ENCODE data around the gene IRGQ. TPM values are rescaled to one million over a fixed set of nuclear protein-coding genes. Genes with fewer than 3 reads are reported as not detected.

The IRGQ gene
- total RNA-seq (10 to 100 TPM; 20.3 to 25.5 TPM), polyA plus RNA-seq (1 to 10 TPM; 4.3 to 7.2 TPM)
- long read RNA-seq, donor 1, transcript IRGQ-202 (1 exons, 3,752 nt) = major isoform, 7 of 7 reads
- long read RNA-seq, donor 1, partial matches to known transcripts = 0 of 7 reads
- long read RNA-seq, donor 1, other reads (novel, unspliced or antisense) = 0 of 7 reads
- long read RNA-seq, donor 2, full-length matches to known transcripts = 5 of 5 reads
- long read RNA-seq, donor 2, partial matches to known transcripts = 0 of 5 reads
- long read RNA-seq, donor 2, other reads (novel, unspliced or antisense) = 0 of 5 reads

- H3K9me3 ChIP-seq (ENCODE audit: control insufficient read depth, low read length) = no peaks in the 10 kb centered on the region
- DNase-seq = peak; percentile 100
- H3K36me3 ChIP-seq (ENCODE audit: control insufficient read depth in 1 of 2, insufficient read depth in 2 of 2, low read length in 1 of 2) = peaks cover 0 to 10% of the 10 kb centered on the region in 2 donors
- peak; percentile 97 for ATAC-seq (ENCODE audit: low FRiP score)
- H3K4me1 ChIP-seq (ENCODE audit: control insufficient read depth in 1 of 2, insufficient read depth in 2 of 2, low read length in 2 of 2) = peaks cover 0 to 5% of the 10 kb centered on the region in 2 donors
- peak within 1 kb of the TSS; percentile 45 to 74 for H3K4me3 ChIP-seq (ENCODE audit: low read length in 2 of 2)
- 0% methylated on average over 58 to 60 of the region's 60 CpGs for WGBS, 2 donors
- intact Hi-C loops (cut with DNase I) = loop anchor here (1.0 to 2.0 kb wide), 2 partner anchors 21 to 63 kb away; partner anchors contain the start of genes PINLYP (in 2 of the 2), XRCC1 (in 2 of the 2) and ZNF575 (in 1 of the 2)
- H3K27ac ChIP-seq (ENCODE audit: low read depth in 1 of 2, low read length in 2 of 2) = peak within 1 kb of the TSS; percentile 15 to 61
- H3K27me3 ChIP-seq (ENCODE audit: control insufficient read depth in 1 of 2, insufficient read depth in 2 of 2, low read length in 1 of 2) = no peaks in the 10 kb centered on the region
Measured at GRCh38 chr19:43595999-43596841, at the start of gene IRGQ, which contains the start of gene ZNF576. Gene IRGQ, minus strand, starts transcription at chr19:43596134. Its CDS starts 796 bp downstream, at chr19:43595338. Gene ZNF576, plus strand, starts transcription at chr19:43596595. Its CDS starts 514 bp downstream, at chr19:43597109.

GRCh38 chr19:43644181-43644580 is 48.2 kb upstream of the IRGQ start:
- WGBS, 2 donors = 84 to 86% methylated on average over 13 of the region's 13 CpGs
- Histone ChIP-seq H3K4me3 (ENCODE audit: low read length in 2 of 2) (no peak overlapping the region), H3K4me1 (ENCODE audit: control insufficient read depth in 1 of 2, insufficient read depth in 2 of 2, low read length in 2 of 2) (no peaks in the 10 kb centered on the region), H3K27ac (ENCODE audit: low read depth in 1 of 2, low read length in 2 of 2) (no peak overlapping the region), H3K9me3 (ENCODE audit: control insufficient read depth, low read length) (peaks cover 2% of the 10 kb centered on the region), H3K27me3 (ENCODE audit: control insufficient read depth in 1 of 2, insufficient read depth in 2 of 2, low read length in 1 of 2) (no peaks in the 10 kb centered on the region), H3K36me3 (ENCODE audit: control insufficient read depth in 1 of 2, insufficient read depth in 2 of 2, low read length in 1 of 2) (peaks cover 0 to 2% of the 10 kb centered on the region in 2 donors)
- intact Hi-C loops (cut with DNase I) = no loop called here
- no peak for ATAC-seq (ENCODE audit: low FRiP score)
- DNase-seq = no peak

GRCh38 chr19:43643326-43643725 is 47.4 kb upstream of the IRGQ start:
- no peaks in the 10 kb centered on the region for H3K27me3 ChIP-seq (ENCODE audit: control insufficient read depth in 1 of 2, insufficient read depth in 2 of 2, low read length in 1 of 2)
- H3K36me3 ChIP-seq (ENCODE audit: control insufficient read depth in 1 of 2, insufficient read depth in 2 of 2, low read length in 1 of 2) = no peaks in the 10 kb centered on the region
- no peak overlapping the region for H3K27ac ChIP-seq (ENCODE audit: low read depth in 1 of 2, low read length in 2 of 2)
- no peak overlapping the region for H3K4me3 ChIP-seq (ENCODE audit: low read length in 2 of 2)
- ATAC-seq (ENCODE audit: low FRiP score) (no peak), DNase-seq (no peak)
- peaks cover 2% of the 10 kb centered on the region for H3K9me3 ChIP-seq (ENCODE audit: control insufficient read depth, low read length)
- WGBS, 2 donors = 61 to 65% methylated on average over 3 of the region's 3 CpGs
- no peaks in the 10 kb centered on the region for H3K4me1 ChIP-seq (ENCODE audit: control insufficient read depth in 1 of 2, insufficient read depth in 2 of 2, low read length in 2 of 2)
- intact Hi-C loops (cut with DNase I) = no loop called here

GRCh38 chr19:43642531-43642930 is 46.6 kb upstream of the IRGQ start:
- no peaks in the 10 kb centered on the region for H3K4me1 ChIP-seq (ENCODE audit: control insufficient read depth in 1 of 2, insufficient read depth in 2 of 2, low read length in 2 of 2)
- WGBS, 2 donors = 54 to 75% methylated on average over 4 of the region's 4 CpGs
- no peak for ATAC-seq (ENCODE audit: low FRiP score)

GRCh38 chr19:43641333-43641732 is 45.4 kb upstream of the IRGQ start:
- Histone ChIP-seq H3K4me3 (ENCODE audit: low read length in 2 of 2) (no peak overlapping the region), H3K36me3 (ENCODE audit: control insufficient read depth in 1 of 2, insufficient read depth in 2 of 2, low read length in 1 of 2) (no peaks in the 10 kb centered on the region), H3K27ac (ENCODE audit: low read depth in 1 of 2, low read length in 2 of 2) (no peak overlapping the region), H3K4me1 (ENCODE audit: control insufficient read depth in 1 of 2, insufficient read depth in 2 of 2, low read length in 2 of 2) (no peaks in the 10 kb centered on the region), H3K27me3 (ENCODE audit: control insufficient read depth in 1 of 2, insufficient read depth in 2 of 2, low read length in 1 of 2) (no peaks in the 10 kb centered on the region), H3K9me3 (ENCODE audit: control insufficient read depth, low read length) (peaks cover 2% of the 10 kb centered on the region)
- intact Hi-C loops (cut with DNase I) = no loop called here
- 68 to 69% methylated on average over 2 of the region's 2 CpGs for WGBS, 2 donors
- ATAC-seq (ENCODE audit: low FRiP score) (no peak), DNase-seq (no peak)

More at GRCh38 chr19:43642531-43642930, 46.6 kb upstream of the IRGQ start:
- peaks cover 2% of the 10 kb centered on the region for H3K9me3 ChIP-seq (ENCODE audit: control insufficient read depth, low read length)
- H3K27ac ChIP-seq (ENCODE audit: low read depth in 1 of 2, low read length in 2 of 2) = no peak overlapping the region
- no peak overlapping the region for H3K4me3 ChIP-seq (ENCODE audit: low read length in 2 of 2)
- H3K36me3 ChIP-seq (ENCODE audit: control insufficient read depth in 1 of 2, insufficient read depth in 2 of 2, low read length in 1 of 2) = no peaks in the 10 kb centered on the region
- intact Hi-C loops (cut with DNase I) = no loop called here
- no peaks in the 10 kb centered on the region for H3K27me3 ChIP-seq (ENCODE audit: control insufficient read depth in 1 of 2, insufficient read depth in 2 of 2, low read length in 1 of 2)
- no peak for DNase-seq

GRCh38 chr19:43640424-43640757 is 44.5 kb upstream of the IRGQ start:
- Histone ChIP-seq H3K27me3 (ENCODE audit: control insufficient read depth in 1 of 2, insufficient read depth in 2 of 2, low read length in 1 of 2) (no peaks in the 10 kb centered on the region), H3K27ac (ENCODE audit: low read depth in 1 of 2, low read length in 2 of 2) (no peak overlapping the region), H3K4me1 (ENCODE audit: control insufficient read depth in 1 of 2, insufficient read depth in 2 of 2, low read length in 2 of 2) (no peaks in the 10 kb centered on the region), H3K36me3 (ENCODE audit: control insufficient read depth in 1 of 2, insufficient read depth in 2 of 2, low read length in 1 of 2) (no peaks in the 10 kb centered on the region), H3K4me3 (ENCODE audit: low read length in 2 of 2) (no peak overlapping the region), H3K9me3 (ENCODE audit: control insufficient read depth, low read length) (no peaks in the 10 kb centered on the region)
- 4 to 7% methylated on average over 5 to 9 of the region's 9 CpGs for WGBS, 2 donors
- intact Hi-C loops (cut with DNase I) = no loop called here
- ATAC-seq (ENCODE audit: low FRiP score) (no peak), DNase-seq (no peak)

- H3K27ac ChIP-seq (ENCODE audit: low read depth in 1 of 2, low read length in 2 of 2) = no peak within 1 kb of the TSS
- no peaks in the 10 kb centered on the region for H3K4me1 ChIP-seq (ENCODE audit: control insufficient read depth in 1 of 2, insufficient read depth in 2 of 2, low read length in 2 of 2)
- WGBS, 2 donors = 1% methylated on average over 40 to 110 of the region's 110 CpGs
- DNase-seq = peak in 1 of 2 donors; percentile 79
- no peaks in the 10 kb centered on the region for H3K9me3 ChIP-seq (ENCODE audit: control insufficient read depth, low read length)
- no peaks in the 10 kb centered on the region for H3K36me3 ChIP-seq (ENCODE audit: control insufficient read depth in 1 of 2, insufficient read depth in 2 of 2, low read length in 1 of 2)
- H3K27me3 ChIP-seq (ENCODE audit: control insufficient read depth in 1 of 2, insufficient read depth in 2 of 2, low read length in 1 of 2) = no peaks in the 10 kb centered on the region
- intact Hi-C loops (cut with DNase I) = no loop called here
- peak; percentile 34 for ATAC-seq (ENCODE audit: low FRiP score)
- H3K4me3 ChIP-seq (ENCODE audit: low read length in 2 of 2) = peak within 1 kb of the TSS; percentile 46 to 63
Measured at GRCh38 chr19:43639519-43640423, 43.8 kb upstream of the IRGQ start, which contains the start of gene CADM4. Gene CADM4, minus strand, starts transcription at chr19:43639850. Its CDS starts 60 bp downstream, at chr19:43639790.

GRCh38 chr19:43638995-43639518 is 43.1 kb upstream of the IRGQ start:
- no peak for ATAC-seq (ENCODE audit: low FRiP score)
- no peak overlapping the region for H3K27ac ChIP-seq (ENCODE audit: low read depth in 1 of 2, low read length in 2 of 2)
- intact Hi-C loops (cut with DNase I) = no loop called here

More at GRCh38 chr19:43638995-43639518, 43.1 kb upstream of the IRGQ start:
- Histone ChIP-seq H3K9me3 (ENCODE audit: control insufficient read depth, low read length) (no peaks in the 10 kb centered on the region), H3K4me1 (ENCODE audit: control insufficient read depth in 1 of 2, insufficient read depth in 2 of 2, low read length in 2 of 2) (no peaks in the 10 kb centered on the region), H3K27me3 (ENCODE audit: control insufficient read depth in 1 of 2, insufficient read depth in 2 of 2, low read length in 1 of 2) (no peaks in the 10 kb centered on the region), H3K4me3 (ENCODE audit: low read length in 2 of 2) (peak overlapping the region; percentile 46 to 63), H3K36me3 (ENCODE audit: control insufficient read depth in 1 of 2, insufficient read depth in 2 of 2, low read length in 1 of 2) (no peaks in the 10 kb centered on the region)
- DNase-seq = no peak
- 15 to 29% methylated on average over 7 to 18 of the region's 18 CpGs for WGBS, 2 donors

Measured in aorta (tissue), 5 donors.